Measurements from ENCODE around the gene CHD5.
"Not testable (repeated sequence)": the region's sequence is repeated elsewhere in the genome, so short reads cannot be mapped to it uniquely, and the experiment has no call there.

The CHD5 gene

DNA sequence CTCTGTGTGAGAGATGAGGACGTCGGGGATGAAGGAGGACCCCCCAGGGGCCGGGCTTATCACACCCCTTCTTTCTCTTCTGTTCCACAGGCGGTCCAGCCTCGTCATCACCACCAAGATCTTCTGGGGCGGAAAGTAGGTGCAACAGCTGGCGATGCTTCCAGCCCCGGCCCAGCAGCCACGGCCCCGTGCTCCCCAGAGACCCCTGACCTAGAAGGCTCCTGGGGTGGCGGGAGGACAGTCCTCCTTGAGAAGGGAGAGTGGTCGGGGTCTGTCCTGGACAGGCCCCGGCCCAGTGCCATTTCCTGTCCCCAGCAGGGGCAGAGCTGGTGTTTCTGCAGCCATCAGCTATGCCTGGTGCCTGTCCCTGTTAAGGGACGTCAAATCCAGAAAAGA, 92.7 kb downstream of the CHD5 start:
- in situ Hi-C loops (cut with MboI; ENCODE audit: low sequenced_read_pairs), result no loop called here

DNA sequence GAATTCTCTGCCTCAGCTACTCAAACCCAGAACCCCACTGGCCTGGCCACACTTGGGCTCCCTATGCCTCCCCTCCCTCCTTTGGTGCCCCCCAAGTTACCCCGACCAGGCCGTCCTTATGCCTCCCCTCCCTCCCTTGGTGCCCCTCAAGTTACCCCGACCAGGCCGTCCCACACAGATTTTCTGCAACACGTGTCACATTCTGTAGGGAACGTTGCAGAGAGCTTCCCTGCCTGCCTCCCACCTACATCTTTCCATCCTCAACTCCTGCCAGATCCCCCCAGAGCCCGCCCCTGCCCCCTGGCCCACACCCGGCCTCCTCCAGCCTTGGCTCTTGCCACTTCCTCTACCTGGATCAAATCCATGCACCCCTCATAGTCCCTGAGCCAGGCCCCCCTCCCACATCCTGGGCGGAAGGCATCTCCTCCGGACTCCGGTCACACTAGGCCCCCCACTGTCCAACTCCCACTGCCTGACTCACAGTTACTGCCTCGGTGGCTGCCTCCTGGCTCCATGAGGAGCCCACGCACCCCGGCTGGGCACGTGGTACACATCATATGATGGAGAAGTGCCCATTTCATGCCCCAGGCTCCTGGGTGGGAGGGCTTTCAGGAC, 93.3 kb downstream of the CHD5 start:
- in situ Hi-C loops (cut with MboI; ENCODE audit: low sequenced_read_pairs), result no loop called here

DNA sequence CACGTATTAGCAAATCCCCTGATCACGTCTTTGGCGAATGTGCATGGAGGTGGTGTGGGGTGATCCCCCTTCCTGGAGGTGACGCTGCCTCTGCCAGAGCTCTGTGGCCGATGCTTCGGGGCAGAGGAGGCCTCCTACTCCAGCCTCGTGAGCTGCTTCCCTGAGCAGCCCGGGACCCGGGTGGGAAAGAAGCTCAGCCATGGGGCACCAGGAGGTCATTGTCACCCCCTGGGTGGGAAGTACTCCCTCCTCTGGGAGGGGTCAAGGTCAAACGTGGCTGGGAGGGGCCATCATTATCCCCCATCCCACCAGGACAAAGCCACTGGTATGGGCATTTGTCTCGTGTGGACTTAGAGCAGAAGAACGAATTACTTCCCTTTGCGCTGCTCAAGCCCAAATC, 93.8 kb downstream of the CHD5 start:
- in situ Hi-C loops (cut with MboI; ENCODE audit: low sequenced_read_pairs), result no loop called here

DNA sequence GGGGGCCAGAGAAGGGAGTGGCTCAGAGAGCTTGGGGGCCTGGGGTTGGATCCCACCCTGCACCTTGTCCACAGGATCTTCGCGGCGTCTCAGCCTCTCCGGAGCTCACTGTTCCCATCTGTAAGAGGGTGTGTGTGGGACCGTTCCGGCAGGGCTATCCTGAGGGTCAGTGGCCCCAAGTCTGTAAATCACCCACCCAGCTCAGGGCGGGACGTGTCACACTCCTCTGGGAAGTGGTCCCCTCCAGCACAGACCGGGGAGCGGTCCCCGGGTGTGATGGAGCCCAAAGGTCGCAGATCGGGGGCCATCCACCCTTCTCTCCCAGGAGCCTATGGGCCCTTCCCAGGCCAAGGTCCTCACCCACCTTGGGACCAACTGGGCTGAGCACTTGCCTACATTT, 94.5 kb downstream of the CHD5 start:
- in situ Hi-C loops (cut with MboI; ENCODE audit: low sequenced_read_pairs), result no loop called here

DNA sequence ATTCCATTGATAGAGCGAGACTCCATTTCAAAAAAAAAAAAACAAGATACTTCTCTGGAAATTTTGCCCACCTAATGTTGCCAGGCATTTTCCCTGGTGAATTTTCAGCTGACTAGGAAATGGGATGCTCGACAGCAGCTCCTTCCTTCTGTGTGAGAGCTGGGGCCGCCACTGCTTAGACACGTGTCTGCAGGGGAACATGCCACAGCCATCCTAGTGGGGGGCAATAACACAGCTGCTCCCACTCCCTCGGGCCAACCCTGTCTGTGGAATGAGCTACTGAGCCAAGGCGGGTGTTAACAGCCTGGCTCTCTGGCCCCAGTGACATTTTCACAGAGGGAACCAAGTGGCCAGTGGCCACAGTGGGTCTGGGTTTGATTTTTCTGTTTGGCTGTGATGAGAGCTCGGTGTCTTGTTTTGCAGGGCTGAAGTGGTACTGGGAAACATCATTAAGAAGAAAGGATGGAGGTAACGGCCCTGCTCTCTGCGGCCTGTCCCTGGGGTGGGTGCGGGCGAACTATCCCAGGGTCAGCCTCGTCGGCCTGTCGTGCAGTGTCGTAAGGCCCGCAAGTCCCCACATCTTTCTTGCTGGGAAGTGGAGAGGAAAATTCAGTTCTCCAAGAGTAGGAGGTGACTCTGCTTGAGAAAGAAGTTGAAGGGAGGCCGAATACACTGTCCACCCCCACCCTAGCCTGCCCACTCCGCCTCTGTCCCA, 95.2 kb downstream of the CHD5 start:
- in situ Hi-C loops (cut with MboI; ENCODE audit: low sequenced_read_pairs), result no loop called here

DNA sequence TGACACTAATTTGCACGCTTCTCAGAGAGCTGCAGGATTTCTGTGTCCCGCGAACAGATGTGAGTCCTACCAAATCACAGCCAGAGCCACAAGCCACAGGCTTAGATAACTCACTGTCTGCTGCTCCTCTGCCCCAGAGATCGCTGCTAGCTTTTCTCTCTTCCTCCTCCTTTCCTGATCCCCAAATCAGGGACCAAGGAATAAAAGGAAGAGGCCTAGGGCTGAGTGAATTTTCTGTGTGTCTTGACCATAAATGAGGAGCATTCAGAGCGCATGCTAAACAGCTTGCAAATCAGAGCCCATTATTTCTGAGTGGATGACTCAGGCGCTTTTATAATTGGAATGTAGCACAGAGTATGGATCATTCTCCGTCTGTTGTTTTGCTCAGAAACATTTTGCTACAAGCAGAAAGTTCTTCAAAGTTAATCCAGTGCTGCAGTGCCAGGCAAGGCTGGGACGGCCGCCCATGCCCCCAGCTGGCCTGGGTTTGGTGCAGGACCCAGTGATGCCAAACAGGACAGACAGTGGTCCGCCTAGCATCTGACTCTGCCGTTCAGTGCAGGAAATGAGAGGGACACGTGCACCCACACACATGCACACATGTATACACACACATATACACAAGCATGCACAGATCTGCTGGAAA, 96.2 kb downstream of the CHD5 start:
- in situ Hi-C loops (cut with MboI; ENCODE audit: low sequenced_read_pairs), result no loop called here

DNA sequence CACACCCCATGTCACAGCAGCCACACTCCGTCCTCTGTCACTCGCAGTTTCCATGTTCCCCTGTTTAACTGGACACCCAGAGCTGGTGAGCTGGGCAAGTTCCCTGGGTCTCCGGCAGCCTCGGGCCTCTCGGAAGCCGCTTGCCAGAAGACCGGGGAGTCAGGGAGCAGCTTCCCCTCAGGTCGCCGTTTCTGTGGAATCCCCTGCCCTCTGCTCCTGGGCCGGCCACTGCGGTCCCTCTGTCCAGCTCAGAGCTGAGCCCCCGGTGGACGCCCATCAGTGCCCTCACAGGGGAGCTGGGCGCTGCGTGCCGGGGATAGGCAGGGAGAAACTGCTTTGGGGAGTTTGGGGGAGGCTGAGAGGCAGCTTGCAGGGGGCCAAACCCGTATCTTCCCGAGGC, 96.7 kb downstream of the CHD5 start:
- in situ Hi-C loops (cut with MboI; ENCODE audit: low sequenced_read_pairs), result no loop called here

DNA sequence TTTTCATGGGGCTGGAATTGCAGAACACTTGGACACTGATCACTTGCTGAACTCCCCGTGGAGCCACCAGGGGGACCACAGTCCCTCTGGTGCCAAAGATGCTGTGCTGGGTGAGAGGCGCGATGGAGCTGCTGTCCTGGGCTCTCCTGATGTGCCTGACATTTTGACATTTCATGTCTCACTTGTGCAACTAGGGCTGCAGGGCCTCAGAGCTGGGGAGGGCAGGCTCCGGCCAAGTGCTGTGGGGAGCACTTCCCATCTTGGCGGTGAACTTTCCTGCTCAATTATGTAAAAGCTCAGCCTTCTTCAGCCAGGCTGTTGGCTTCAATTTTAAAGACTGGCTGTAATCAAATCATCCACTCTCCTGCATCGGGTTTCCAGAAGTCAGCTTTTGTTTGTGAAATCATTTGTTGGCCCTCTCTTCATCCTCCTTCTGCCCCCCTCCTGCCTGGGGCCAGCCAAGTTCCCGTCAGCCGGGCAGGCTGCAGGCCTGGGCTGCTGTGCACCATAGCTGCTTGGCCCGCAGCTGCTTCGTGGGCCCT, 97.6 kb downstream of the CHD5 start:
- in situ Hi-C loops (cut with MboI; ENCODE audit: low sequenced_read_pairs), result no loop called here

DNA sequence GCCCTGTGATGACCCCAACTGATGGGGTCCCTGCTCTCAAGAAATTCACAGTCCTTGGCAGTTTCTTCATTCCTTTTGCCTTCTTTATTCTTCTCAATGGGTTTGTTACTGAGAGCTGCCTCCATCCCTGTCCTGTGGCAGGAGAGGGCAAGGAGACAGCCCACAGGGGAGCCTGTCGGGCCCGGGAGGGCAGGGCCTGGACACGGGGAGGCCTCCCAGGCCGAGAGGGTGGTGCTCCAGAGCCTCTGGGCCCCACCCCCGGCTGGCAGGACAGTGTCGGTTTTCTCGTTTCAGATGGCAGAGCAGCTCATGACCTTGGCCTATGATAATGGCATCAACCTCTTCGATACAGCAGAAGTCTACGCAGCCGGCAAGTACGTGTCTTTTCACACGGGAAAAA, 98.2 kb downstream of the CHD5 start:
- in situ Hi-C loops (cut with MboI; ENCODE audit: low sequenced_read_pairs), result no loop called here

DNA sequence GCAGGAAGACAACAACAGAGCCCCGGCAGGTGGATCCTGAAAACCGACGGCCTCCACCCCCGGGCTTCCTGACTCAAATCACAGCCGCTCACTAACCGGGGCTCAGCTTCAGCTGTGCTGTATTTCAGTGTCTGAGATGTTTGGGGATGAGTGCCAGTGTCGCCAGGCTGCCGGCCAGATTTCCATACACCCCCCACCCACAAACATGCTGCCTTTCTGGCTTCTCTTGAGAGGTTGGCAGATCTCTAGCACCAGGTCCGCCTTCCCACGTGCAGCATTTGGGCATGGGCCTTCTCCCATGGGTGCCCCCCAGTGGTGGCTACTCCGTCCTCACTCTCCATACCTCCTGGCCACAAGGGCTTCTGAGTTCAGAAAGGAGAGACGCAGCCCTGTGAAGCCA, 99.7 kb downstream of the CHD5 start:
- in situ Hi-C loops (cut with MboI; ENCODE audit: low sequenced_read_pairs), result no loop called here

DNA sequence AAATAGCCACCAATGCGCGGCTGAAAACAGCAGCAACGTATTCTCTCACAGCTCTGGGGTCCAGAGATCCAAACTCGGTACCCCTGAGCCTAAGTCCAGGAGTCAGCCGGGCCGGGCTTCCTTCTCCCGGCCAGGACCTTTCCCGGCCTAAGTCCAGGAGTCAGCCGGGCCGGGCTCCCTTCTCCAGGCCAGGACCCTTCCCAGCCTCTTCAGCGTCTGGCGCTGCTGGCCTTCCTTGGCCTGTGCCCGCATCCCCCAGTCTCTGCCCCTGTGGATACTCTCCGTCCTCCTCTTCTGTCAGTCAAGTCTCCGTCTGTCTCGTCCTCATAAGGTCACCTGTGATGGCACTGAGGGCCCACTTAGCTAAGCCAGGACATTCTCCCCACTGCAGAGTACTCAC, 102.2 kb downstream of the CHD5 start:
- in situ Hi-C loops (cut with MboI; ENCODE audit: low sequenced_read_pairs), result no loop called here

DNA sequence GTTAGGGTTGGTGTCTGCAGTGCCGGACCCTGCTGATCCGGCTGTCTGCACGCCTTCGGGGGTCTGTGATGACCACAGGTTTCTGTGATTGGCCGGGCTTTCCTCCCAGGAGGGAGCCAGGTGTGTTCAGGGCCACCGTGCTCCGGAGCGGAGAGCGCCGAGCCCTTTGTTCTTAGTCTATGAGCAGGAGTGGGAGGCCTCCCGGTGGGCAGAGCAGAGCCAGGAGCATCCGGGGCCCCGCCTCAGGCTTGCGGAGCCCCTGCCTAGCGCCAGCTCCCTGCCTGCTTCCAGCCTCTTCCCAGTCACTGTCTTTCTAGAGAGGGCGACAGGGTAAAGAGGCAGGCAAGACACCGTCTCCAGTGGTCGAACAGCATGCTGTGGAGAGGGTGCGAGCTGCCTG, 102.6 kb downstream of the CHD5 start:
- in situ Hi-C loops (cut with MboI; ENCODE audit: low sequenced_read_pairs), result no loop called here

DNA sequence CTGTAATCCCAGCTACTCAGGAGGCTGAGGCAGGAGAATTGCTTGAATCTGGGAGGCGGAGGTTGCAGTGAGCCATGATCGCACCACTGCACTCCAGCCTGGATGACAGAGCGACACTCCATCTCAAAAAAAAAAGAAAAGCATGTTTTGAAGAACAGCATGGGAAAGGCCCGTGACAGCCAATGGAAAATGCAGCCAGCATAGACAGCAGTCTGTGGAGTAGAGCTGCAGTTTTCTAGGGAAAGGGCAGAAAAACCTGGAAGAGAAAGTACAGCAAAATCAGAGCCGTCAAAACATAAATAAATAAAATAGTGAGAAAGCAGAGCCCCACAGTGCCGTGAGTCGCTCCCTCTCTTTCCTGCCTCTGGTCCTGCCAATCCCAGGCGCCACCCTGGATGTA, 103.1 kb downstream of the CHD5 start:
- in situ Hi-C loops (cut with MboI; ENCODE audit: low sequenced_read_pairs), result not testable (repeated sequence)

DNA sequence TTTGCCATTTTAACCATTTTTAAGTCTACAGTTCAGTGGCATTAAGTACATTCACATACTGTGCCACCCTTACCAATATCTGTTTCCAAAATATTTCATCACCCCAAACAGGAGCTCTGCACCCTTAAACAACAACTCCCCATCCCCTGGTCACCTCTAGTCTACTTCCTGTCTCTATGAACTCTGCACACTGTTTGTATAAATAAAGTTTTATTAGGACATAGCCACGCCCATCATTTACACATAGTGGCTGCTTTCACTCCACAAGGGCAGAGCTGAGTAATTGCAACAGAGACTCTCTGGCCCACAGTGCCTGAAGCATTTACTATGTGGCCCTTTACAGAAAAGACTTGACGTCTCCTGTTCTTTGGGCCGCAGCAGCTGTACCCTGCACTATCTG, 104.4 kb downstream of the CHD5 start:
- in situ Hi-C loops (cut with MboI; ENCODE audit: low sequenced_read_pairs), result no loop called here

DNA sequence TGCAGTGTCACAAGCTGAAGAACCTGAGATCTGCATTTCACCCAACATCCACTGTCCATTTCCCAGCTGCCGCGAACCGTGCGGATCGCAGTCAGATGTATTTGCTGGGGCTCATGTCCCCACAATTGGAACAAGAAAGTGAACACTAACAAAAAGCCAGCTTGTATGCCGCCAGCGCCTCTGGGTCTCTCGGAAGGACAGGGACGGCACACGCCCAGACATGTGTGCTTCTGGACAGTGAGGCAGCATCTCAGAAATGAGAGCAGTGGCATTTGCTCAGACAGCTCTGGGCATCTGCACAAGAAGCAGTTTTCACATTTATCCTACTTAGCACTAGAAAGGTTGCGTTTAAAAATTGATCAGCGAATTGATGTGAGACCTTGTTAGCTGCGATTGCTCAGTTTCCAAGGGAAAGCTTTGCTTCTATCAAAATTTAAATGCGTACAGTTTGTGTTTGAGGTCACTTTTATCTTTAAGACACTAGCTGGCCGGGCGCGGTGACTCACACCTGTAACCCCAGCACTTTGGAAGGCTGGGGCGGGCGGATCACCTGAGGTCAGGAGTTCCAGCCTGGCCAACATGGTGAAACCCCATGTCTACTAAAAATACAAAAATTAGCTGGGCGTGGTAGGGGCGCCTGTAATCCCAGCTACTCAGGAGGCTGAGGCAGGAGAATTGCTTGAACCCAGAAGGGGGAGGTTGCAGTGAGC, 105.8 kb downstream of the CHD5 start:
- in situ Hi-C loops (cut with MboI; ENCODE audit: low sequenced_read_pairs), result no loop called here

DNA sequence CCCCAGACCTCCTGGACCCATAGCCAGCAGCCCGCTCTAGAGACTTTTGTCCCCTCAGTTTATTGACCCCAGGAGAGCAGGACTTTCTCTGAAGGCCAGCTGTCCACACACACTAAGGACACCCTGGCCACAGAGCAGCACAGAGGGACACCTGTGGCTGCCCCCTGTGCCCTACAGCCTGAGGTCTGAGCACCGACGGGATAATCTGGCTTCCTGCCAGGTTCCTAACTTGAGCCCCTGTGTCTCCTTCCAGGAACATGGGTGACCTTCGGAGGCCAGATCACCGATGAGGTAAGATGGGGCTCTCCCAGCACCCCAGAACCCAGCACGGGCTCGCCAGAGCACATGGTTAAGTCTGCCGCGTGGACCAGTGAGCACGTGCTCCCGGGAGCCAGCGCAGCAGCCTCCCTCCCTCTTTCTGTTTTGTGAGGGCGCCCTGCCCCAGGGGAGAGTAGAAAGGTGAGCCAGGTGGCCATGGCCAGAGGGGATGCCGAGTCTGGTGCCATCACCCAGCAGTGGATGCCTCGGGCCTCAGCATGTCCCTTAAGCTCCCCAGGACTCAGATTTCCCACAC, 106.6 kb downstream of the CHD5 start:
- in situ Hi-C loops (cut with MboI; ENCODE audit: low sequenced_read_pairs), result no loop called here

DNA sequence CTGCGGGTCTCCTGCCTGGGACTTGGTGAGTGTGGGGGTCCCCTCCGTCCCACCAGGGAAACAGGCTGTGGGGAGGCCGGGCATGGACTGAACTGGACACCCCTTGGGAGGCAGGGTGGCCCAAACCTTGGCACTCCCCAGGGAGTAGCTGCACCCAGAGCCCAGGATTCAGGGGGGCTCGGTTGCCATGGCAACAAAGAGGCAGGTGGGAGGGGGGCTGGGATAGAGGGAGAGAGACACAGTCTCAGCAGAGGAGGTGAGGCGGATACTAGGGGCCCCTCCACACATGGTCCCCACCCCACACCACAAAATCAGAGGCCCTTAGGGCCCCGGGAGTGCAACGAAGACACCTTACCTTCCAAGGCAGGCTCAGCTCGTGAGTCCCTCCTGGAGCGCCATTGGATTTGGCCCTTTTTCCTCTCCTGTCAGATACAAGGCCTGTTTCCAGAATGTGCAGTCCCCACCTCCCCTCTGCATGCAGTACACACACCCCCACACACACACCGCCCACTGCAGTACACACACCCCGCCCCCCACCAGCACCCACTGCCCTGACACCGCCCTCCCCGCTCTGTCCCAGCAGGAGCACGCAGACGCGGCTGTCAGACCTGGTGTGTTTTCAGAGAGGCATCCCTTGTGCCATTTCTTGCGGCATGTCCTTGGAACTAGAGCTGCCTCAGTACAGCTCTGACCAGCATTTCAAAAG, 107.2 kb downstream of the CHD5 start:
- in situ Hi-C loops (cut with MboI; ENCODE audit: low sequenced_read_pairs), result no loop called here

DNA sequence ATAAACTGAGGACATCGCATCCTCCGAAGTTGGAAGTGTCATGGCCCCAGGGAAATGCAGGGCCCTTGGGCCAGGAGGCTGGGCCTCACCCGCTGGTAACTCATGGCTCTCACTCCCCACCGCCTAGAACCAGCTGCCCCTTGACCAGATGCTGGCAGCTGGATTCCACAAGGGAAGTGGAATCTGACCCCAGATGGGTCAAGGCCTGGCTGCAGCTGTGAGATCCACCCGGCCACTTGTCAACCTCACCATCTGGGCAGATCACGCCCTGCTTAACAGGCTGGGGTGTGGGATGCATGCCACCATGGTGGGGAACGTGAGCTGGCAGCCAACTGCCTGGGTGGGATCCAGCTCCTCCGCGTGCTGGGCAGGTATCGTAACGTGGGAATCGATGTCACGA, 108.9 kb downstream of the CHD5 start:
- in situ Hi-C loops (cut with MboI; ENCODE audit: low sequenced_read_pairs), result no loop called here

DNA sequence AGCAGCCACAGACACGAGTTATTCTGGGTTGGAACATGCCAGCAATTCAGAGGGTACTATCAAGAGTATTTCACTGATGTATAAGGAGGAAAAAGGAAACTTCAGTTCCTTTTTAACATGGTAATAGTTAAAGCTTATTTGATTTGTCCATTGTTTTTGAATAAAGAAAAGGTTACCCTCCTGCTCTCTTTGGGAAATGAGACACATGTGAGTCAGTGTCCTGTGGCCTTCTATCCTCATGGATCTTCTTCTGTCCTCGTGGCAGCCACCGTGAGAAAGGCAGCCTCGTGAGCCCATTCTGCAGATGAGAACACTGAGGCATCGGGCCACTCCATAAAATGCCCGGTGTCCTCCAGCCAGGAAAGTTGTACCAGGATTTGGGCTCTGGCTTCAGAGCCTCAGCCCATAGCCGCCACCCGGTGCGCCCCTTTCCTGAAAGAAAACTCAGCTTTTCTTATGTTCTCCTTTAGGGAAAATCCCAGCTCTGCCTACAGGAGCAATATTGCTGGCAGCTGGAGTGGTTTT, 109.6 kb downstream of the CHD5 start:
- in situ Hi-C loops (cut with MboI; ENCODE audit: low sequenced_read_pairs), result no loop called here

DNA sequence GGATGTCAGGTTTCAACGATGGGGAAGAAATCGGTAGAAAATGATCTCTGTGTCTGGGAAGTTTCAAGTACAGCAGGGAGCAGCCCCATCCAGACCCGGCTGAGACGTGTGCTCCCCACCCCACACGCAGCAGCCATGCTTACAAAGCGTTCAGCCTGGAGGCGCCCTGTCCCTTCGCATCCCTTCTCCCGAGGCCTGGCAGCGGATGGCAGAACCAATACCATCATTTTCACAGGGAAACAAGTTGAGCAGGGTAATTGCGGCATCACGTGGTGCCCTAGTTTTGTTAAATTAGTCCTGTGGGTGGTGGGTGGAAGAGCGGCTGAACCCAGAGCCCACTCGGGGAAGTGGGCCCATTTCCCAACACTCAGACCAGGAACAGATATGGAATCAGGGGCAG, 110.5 kb downstream of the CHD5 start:
- in situ Hi-C loops (cut with MboI; ENCODE audit: low sequenced_read_pairs), result no loop called here
